ENCODE measurements around the gene TRMT44.

GRCh38 chr4:8400632-8401325 lies 39.8 kb upstream of the TRMT44 start:
- TF ChIP-seq, protein P1, sequence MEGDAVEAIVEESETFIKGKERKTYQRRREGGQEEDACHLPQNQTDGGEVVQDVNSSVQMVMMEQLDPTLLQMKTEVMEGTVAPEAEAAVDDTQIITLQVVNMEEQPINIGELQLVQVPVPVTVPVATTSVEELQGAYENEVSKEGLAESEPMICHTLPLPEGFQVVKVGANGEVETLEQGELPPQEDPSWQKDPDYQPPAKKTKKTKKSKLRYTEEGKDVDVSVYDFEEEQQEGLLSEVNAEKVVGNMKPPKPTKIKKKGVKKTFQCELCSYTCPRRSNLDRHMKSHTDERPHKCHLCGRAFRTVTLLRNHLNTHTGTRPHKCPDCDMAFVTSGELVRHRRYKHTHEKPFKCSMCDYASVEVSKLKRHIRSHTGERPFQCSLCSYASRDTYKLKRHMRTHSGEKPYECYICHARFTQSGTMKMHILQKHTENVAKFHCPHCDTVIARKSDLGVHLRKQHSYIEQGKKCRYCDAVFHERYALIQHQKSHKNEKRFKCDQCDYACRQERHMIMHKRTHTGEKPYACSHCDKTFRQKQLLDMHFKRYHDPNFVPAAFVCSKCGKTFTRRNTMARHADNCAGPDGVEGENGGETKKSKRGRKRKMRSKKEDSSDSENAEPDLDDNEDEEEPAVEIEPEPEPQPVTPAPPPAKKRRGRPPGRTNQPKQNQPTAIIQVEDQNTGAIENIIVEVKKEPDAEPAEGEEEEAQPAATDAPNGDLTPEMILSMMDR (IDR thresholded peaks at IDR 0.05; ENCODE audit: low read depth, low read length), result no peak
- TF ChIP-seq EZH2phosphoT487 (IDR thresholded peaks at IDR 0.05; ENCODE audit: low read depth), result no peak

Data from OCI-LY3 (cell line).